Measurements from ENCODE around the gene FGF14.

FGF14 gene

GRCh38 chr13:102311419-102311796, 90.4 kb downstream of the FGF14 start:
- in situ Hi-C loops (cut with HindIII; ENCODE audit: low sequenced_read_pairs), result no loop called here
- TF ChIP-seq CTCF (IDR thresholded peaks at IDR 0.05; ENCODE audit: low read depth, low read length, missing control alignments), result no peak
- DNase-seq (ENCODE audit: low read depth), result no peak
- no peak overlapping the region for H3K4me3 ChIP-seq (ENCODE audit: low read depth, low read length)

- in situ Hi-C loops (cut with HindIII; ENCODE audit: low sequenced_read_pairs), result no loop called here
- no peak for DNase-seq (ENCODE audit: low read depth)
- TF ChIP-seq CTCF (IDR thresholded peaks at IDR 0.05; ENCODE audit: low read depth, low read length, missing control alignments), result no peak
- no peak overlapping the region for H3K4me3 ChIP-seq (ENCODE audit: low read depth, low read length)
These were observed 91.0 kb downstream of the FGF14 start for GRCh38 chr13:102310691-102311418.

- in situ Hi-C loops (cut with HindIII; ENCODE audit: low sequenced_read_pairs), result no loop called here
- DNase-seq (ENCODE audit: low read depth), result no peak
- no peak overlapping the region for H3K4me3 ChIP-seq (ENCODE audit: low read depth, low read length)
- TF ChIP-seq CTCF (IDR thresholded peaks at IDR 0.05; ENCODE audit: low read depth, low read length, missing control alignments), result no peak
These were observed 92.7 kb downstream of the FGF14 start for GRCh38 chr13:102309110-102309509.

- no peak overlapping the region for H3K4me3 ChIP-seq (ENCODE audit: low read depth, low read length)
- TF ChIP-seq CTCF (IDR thresholded peaks at IDR 0.05; ENCODE audit: low read depth, low read length, missing control alignments), result no peak
These were observed 99.3 kb downstream of the FGF14 start for GRCh38 chr13:102302534-102302933.

GRCh38 chr13:102300379-102300778, 101.5 kb downstream of the FGF14 start:
- H3K4me3 ChIP-seq (ENCODE audit: low read depth, low read length), result no peak overlapping the region
- in situ Hi-C loops (cut with HindIII; ENCODE audit: low sequenced_read_pairs), result no loop called here
- TF ChIP-seq CTCF (IDR thresholded peaks at IDR 0.05; ENCODE audit: low read depth, low read length, missing control alignments), result no peak
- DNase-seq (ENCODE audit: low read depth), result no peak

More at GRCh38 chr13:102302534-102302933, 99.3 kb downstream of the FGF14 start:
- DNase-seq (ENCODE audit: low read depth), result no peak
- in situ Hi-C loops (cut with HindIII; ENCODE audit: low sequenced_read_pairs), result no loop called here

- DNase-seq (ENCODE audit: low read depth), result no peak
- no peak overlapping the region for H3K4me3 ChIP-seq (ENCODE audit: low read depth, low read length)
- in situ Hi-C loops (cut with HindIII; ENCODE audit: low sequenced_read_pairs), result no loop called here
- TF ChIP-seq CTCF (IDR thresholded peaks at IDR 0.05; ENCODE audit: low read depth, low read length, missing control alignments), result no peak
These were observed 102.5 kb downstream of the FGF14 start for GRCh38 chr13:102299366-102299765.

Measured in astrocyte of the cerebellum (primary cell).